ENCODE measurements around the gene SPOCK3. TPM values are rescaled to one million over a fixed set of nuclear protein-coding genes. Genes with fewer than 3 reads are reported as not detected.

Gene SPOCK3
- total RNA-seq, 1 donor = not detected

DNA sequence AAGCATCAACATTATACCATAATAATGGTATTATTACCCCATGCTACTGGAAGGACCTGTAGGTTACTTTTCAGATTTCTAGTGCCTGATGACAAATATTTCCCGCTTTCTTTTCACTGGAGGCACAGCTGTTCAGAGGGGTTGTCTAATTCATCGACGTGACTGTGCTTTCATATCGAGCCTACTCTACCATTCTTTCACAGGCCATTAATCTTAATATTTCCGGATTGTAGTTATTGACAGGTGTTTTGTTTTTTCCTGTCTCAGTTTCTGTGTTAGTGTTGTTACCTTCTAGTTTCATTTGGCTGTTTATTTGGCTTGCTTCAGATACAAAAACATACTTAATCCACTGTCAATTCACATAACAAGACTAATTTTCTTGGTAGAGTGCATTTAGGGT lies 330.9 kb downstream of the SPOCK3 start:
- no peak for DNase-seq (ENCODE audit: low read depth)
- H3K4me3 ChIP-seq (ENCODE audit: low read depth, low read length) = no peak overlapping the region
- TF ChIP-seq CTCF (IDR thresholded peaks at IDR 0.05; ENCODE audit: insufficient read depth, low read depth, low read length) = no peak

GRCh38 chr4:166902941-166903340 lies 331.4 kb downstream of the SPOCK3 start:
- TF ChIP-seq CTCF (IDR thresholded peaks at IDR 0.05; ENCODE audit: insufficient read depth, low read depth, low read length) = no peak
- DNase-seq (ENCODE audit: low read depth) = no peak
- H3K4me3 ChIP-seq (ENCODE audit: low read depth, low read length) = no peak overlapping the region

GRCh38 chr4:166896254-166896653 lies 338.0 kb downstream of the SPOCK3 start:
- no peak for DNase-seq (ENCODE audit: low read depth)
- no peak for TF ChIP-seq CTCF (IDR thresholded peaks at IDR 0.05; ENCODE audit: insufficient read depth, low read depth, low read length)
- no peak overlapping the region for H3K4me3 ChIP-seq (ENCODE audit: low read depth, low read length)

DNA sequence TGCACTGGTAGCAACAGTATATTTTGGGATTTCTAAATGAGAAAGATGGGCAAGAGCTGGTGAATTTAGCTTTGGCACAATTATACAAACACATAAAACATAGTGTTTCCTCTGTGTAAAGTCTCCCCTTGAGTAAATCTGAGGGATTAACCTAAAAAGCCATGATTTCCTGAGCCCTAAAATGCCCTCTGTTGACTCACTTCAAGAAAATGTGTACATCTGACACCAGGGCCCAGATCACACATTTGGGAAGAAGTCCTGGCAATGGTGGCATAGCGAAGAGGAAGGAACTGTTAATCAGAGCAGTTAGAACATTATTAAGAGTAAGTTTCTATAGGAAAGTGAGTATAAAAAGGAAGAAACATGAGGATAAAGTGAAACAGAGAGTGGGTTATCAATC lies 338.5 kb downstream of the SPOCK3 start:
- TF ChIP-seq CTCF (IDR thresholded peaks at IDR 0.05; ENCODE audit: insufficient read depth, low read depth, low read length) = no peak
- H3K4me3 ChIP-seq (ENCODE audit: low read depth, low read length) = no peak overlapping the region
- DNase-seq (ENCODE audit: low read depth) = no peak

DNA sequence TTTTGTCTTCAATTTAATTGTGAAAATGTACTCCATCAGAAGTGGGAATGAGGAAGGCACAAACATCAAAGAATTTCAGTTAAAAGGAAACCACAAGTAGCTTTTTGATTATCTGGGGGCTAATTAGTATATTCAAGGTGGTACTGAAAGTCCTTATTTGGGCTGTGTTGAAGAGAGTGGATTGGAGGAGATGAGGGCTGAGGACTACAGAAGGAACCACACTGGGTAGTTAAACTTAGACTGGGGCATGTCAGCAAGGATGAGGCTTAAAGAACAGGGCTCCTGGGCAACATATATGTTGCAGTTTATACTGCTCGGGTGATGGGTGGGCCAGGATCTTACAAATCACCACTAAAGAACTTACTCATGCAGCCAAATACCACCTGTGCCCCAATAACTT lies 346.8 kb downstream of the SPOCK3 start:
- DNase-seq (ENCODE audit: low read depth) = no peak
- no peak for TF ChIP-seq CTCF (IDR thresholded peaks at IDR 0.05; ENCODE audit: insufficient read depth, low read depth, low read length)
- no peak overlapping the region for H3K4me3 ChIP-seq (ENCODE audit: low read depth, low read length)

DNA sequence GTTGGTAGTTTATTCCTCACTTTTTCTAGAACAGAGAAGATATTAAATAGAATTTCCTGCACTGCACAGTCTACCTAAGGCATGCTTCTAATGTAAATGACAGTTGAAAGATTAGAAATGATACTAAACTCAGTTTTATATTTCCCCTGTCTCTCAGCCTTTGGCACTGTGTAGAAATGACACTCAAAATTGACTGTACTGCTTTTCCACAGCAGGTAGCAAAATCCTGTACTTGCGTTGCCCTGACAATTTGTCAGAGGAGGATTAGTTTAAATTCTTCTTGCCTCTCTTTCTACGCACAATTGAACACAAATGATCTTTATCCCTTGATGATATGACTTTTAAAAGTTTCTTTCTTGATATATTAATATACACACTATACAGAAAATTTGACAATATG lies 347.6 kb downstream of the SPOCK3 start:
- no peak overlapping the region for H3K4me3 ChIP-seq (ENCODE audit: low read depth, low read length)
- no peak for DNase-seq (ENCODE audit: low read depth)
- no peak for TF ChIP-seq CTCF (IDR thresholded peaks at IDR 0.05; ENCODE audit: insufficient read depth, low read depth, low read length)

- no peak overlapping the region for H3K4me3 ChIP-seq (ENCODE audit: low read depth, low read length)
- DNase-seq (ENCODE audit: low read depth) = no peak
Measured at GRCh38 chr4:166882221-166882620, 352.1 kb downstream of the SPOCK3 start.

More at GRCh38 chr4:166882221-166882620, 352.1 kb downstream of the SPOCK3 start:
- no peak for TF ChIP-seq CTCF (IDR thresholded peaks at IDR 0.05; ENCODE audit: insufficient read depth, low read depth, low read length)
